D721Med (cell line): Measurements from ENCODE around the gene BCDIN3D.

ENCODE experiments used
- DNase-seq: peaks from one replicate; pipeline ENCODE4 v3.0.0; 2011; ENCODE audit warnings: low spot score; ENCODE audit not compliant: insufficient read length
- FAIRE-seq: peaks from 2 replicates; lab custom pipeline; 2011; peaks lifted over from hg19 to GRCh38; lab: Jason Lieb, UNC
- CTCF ChIP-seq: IDR thresholded peaks from 2 replicates; pipeline ENCODE4 v1.5.1; 2012; ENCODE audit warnings: mild to moderate bottlenecking, control low read depth; ENCODE audit not compliant: insufficient read depth; ENCODE audit errors: missing control alignments

The BCDIN3D gene

GRCh38 chr12:49811961-49812401 is 30.9 kb downstream of the BCDIN3D start:
- no peak for TF ChIP-seq CTCF
- FAIRE-seq = no peak
- no peak for DNase-seq

GRCh38 chr12:49811136-49811535 is 31.8 kb downstream of the BCDIN3D start:
- no peak for DNase-seq
- no peak for FAIRE-seq
- TF ChIP-seq CTCF = no peak

- FAIRE-seq (no peak), DNase-seq (no peak)
- no peak for TF ChIP-seq CTCF
Observed at GRCh38 chr12:49809906-49810389, 33.0 kb downstream of the BCDIN3D start.

GRCh38 chr12:49809381-49809905 is 33.5 kb downstream of the BCDIN3D start:
- FAIRE-seq = no peak
- no peak for DNase-seq
- no peak for TF ChIP-seq CTCF

GRCh38 chr12:49808686-49809380 is 34.1 kb downstream of the BCDIN3D start:
- FAIRE-seq = no peak
- TF ChIP-seq CTCF = no peak

GRCh38 chr12:49807991-49808580 is 34.8 kb downstream of the BCDIN3D start:
- FAIRE-seq (no peak), DNase-seq (no peak)
- no peak for TF ChIP-seq CTCF

More at GRCh38 chr12:49808686-49809380, 34.1 kb downstream of the BCDIN3D start:
- DNase-seq = no peak
